Calu3 (cell line): ENCODE data around the gene TOPAZ1. TPM values are rescaled to one million over a fixed set of nuclear protein-coding genes. Genes with fewer than 3 reads are reported as not detected.

ENCODE experiments used
- BruUV-seq: library from RNA; stranded (reverse); fragments of 400-500 nt; replicated peaks from 2 replicates; lab custom pipeline; 2021; lab: Mats Ljungman, UMichigan
- CTCF ChIA-PET: fragments of 300-600 bp; sonication (Branson Sonifier 250); formaldehyde crosslinking; loops from one replicate; lab custom pipeline; 2022; ENCODE audit warnings: antibody characterized with exemption; lab: Charles Lee
- DNase-seq: peaks from one replicate; pipeline ENCODE4 v3.0.0; 2022
- H3K27ac Mint-ChIP-seq: one replicate; pipeline ENCODE4 v1.8.0; 2022; ENCODE audit warnings: mixed read lengths; ENCODE audit not compliant: unreplicated experiment
- H3K27me3 Mint-ChIP-seq: one replicate; pipeline ENCODE4 v1.8.0; 2022; ENCODE audit warnings: mixed read lengths; ENCODE audit not compliant: unreplicated experiment
- H3K36me3 Mint-ChIP-seq: one replicate; pipeline ENCODE4 v1.8.0; 2022; ENCODE audit warnings: mild to moderate bottlenecking, moderate library complexity, mixed read lengths; ENCODE audit not compliant: insufficient read depth, unreplicated experiment
- H3K4me1 Mint-ChIP-seq: one replicate; pipeline ENCODE4 v1.8.0; 2022; ENCODE audit warnings: mild to moderate bottlenecking, low read depth, mixed read lengths; ENCODE audit not compliant: unreplicated experiment
- H3K4me3 Mint-ChIP-seq: one replicate; pipeline ENCODE4 v1.8.0; 2022; ENCODE audit warnings: mild to moderate bottlenecking, low read depth, moderate library complexity, mixed read lengths; ENCODE audit not compliant: unreplicated experiment
- H3K9me3 Mint-ChIP-seq: one replicate; pipeline ENCODE4 v1.8.0; 2022; ENCODE audit warnings: low read depth, mixed read lengths; ENCODE audit not compliant: unreplicated experiment
- intact Hi-C: fragments of 100-400 bp; cut with micrococcal nuclease; formaldehyde crosslinking; loops from one replicate; pipeline ENCODE4 v1.10.0; 2022; ENCODE audit not compliant: unreplicated experiment
- total RNA-seq: library from RNA; stranded (reverse); gene quantifications from 2 replicates; pipeline ENCODE4 v1.2.3, GENCODE V29; 2022
- TF ChIP-seq, protein P1 (sequence below): fragments of 200-600 bp; IDR thresholded peaks from one replicate; pipeline ENCODE4 v1.8.0; 2022; ENCODE audit warnings: antibody characterized with exemption; ENCODE audit not compliant: unreplicated experiment

TOPAZ1 gene
- total RNA-seq, 1 experiment from 2014 or later = not detected

DNA sequence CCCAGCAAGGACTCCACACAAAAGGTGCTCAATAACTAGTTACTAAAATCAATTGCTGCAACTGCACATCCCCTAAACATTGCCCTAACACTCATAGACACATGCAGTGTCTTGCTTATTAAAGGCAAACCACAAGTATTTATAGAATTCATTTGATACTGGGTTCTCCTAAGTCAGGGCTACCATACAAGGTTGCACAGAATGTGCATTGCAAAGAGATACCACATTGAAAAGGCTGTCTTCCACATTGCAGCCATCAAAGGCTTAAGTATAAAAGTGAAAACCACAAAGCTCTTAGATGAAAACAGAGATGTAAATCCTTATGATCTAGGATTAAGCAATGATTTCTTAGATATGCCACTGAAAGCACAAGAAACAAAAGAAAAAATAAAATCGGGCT lies 33.6 kb upstream of the TOPAZ1 start:
- TF ChIP-seq, protein P1, sequence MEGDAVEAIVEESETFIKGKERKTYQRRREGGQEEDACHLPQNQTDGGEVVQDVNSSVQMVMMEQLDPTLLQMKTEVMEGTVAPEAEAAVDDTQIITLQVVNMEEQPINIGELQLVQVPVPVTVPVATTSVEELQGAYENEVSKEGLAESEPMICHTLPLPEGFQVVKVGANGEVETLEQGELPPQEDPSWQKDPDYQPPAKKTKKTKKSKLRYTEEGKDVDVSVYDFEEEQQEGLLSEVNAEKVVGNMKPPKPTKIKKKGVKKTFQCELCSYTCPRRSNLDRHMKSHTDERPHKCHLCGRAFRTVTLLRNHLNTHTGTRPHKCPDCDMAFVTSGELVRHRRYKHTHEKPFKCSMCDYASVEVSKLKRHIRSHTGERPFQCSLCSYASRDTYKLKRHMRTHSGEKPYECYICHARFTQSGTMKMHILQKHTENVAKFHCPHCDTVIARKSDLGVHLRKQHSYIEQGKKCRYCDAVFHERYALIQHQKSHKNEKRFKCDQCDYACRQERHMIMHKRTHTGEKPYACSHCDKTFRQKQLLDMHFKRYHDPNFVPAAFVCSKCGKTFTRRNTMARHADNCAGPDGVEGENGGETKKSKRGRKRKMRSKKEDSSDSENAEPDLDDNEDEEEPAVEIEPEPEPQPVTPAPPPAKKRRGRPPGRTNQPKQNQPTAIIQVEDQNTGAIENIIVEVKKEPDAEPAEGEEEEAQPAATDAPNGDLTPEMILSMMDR = no peak
- peaks cover 22% of the 10 kb centered on the region for H3K27me3 Mint-ChIP-seq
- no TSS peak for BruUV-seq
- no peaks in the 10 kb centered on the region for H3K36me3 Mint-ChIP-seq
- CTCF ChIA-PET = no interaction called here
- no peaks in the 10 kb centered on the region for H3K9me3 Mint-ChIP-seq
- H3K4me1 Mint-ChIP-seq = no peaks in the 10 kb centered on the region
- intact Hi-C loops = no loop called here
- DNase-seq = no peak
- H3K27ac Mint-ChIP-seq = no peak overlapping the region
- no peak overlapping the region for H3K4me3 Mint-ChIP-seq

DNA sequence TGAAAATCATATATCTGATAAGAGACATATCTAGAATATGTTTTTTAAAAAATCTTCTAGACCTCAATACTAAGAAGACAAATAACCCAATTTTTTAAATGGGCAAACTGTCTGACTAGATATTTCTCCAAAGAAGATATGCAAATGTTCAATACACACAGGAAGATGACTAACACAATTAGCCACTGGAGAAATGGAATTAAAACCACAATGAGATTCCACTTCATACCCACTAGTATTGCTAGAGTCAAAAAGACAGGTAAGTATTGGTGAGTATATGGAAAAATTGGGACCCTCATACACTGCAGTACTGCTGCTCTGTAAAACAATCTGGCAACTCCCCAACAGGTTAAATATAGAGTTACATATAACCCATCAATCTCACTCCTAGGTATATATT lies 33.1 kb upstream of the TOPAZ1 start:
- Mint-ChIP-seq H3K27ac (no peak overlapping the region), H3K9me3 (no peaks in the 10 kb centered on the region), H3K27me3 (peaks cover 27% of the 10 kb centered on the region), H3K4me3 (no peak overlapping the region), H3K4me1 (no peaks in the 10 kb centered on the region), H3K36me3 (no peaks in the 10 kb centered on the region)
- CTCF ChIA-PET = no interaction called here
- intact Hi-C loops = no loop called here
- DNase-seq = no peak
- TF ChIP-seq, protein P1 = no peak
- no TSS peak for BruUV-seq

DNA sequence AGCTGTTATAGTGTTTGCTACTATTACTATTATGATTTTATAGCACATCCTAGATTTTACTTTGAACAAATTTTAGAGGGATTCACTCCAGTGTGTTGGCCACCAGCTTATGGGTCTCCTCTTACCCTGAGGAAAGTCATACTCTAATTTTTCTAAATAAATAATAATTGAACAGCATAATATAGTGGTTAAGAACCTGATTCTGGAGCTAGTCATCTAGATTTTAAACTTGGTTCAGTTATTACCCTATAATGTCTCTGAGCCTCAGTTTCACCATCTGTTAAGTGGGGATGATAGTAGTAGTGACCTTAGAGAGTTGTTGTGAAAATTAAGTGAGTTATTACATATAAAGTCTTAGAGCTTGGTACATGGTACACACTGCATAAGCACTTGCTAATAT lies 30.7 kb upstream of the TOPAZ1 start:
- Mint-ChIP-seq H3K36me3 (no peaks in the 10 kb centered on the region), H3K4me3 (no peak overlapping the region), H3K9me3 (peaks cover 6% of the 10 kb centered on the region), H3K27me3 (peaks cover 27% of the 10 kb centered on the region), H3K4me1 (no peaks in the 10 kb centered on the region), H3K27ac (no peak overlapping the region)
- BruUV-seq = no TSS peak
- TF ChIP-seq, protein P1 = no peak
- CTCF ChIA-PET = interaction anchor here (0.6 kb wide), 2 partner anchors 213 to 1182 kb away, joined by 4 read pairs; no protein-coding TSS in a partner anchor
- intact Hi-C loops = no loop called here
- DNase-seq = no peak

DNA sequence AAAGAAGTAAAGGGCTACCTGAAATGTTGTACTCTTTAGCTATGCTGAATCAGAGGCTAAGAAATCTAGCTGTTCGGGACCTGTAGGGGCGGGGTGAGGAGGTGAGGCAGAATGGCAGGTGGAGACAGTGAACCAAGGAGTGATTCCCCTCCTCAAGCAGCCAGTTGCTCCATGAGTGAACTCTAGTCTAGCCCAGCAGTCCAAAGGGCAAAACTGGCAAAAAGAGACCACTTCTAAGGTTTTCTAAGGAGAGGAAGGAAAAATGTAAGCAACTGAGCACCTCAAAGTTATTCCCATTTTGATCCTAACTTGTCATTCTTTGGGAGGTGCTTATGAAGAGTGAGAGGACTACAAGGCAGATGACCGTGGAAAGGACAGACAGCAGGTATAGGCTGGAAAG lies 19.3 kb upstream of the TOPAZ1 start:
- CTCF ChIA-PET = interaction anchor here (0.7 kb wide), 1 partner anchor 16 kb away, joined by 3 read pairs; no protein-coding TSS in a partner anchor
- no TSS peak for BruUV-seq
- H3K4me1 Mint-ChIP-seq = no peaks in the 10 kb centered on the region
- intact Hi-C loops = no loop called here
- no peak overlapping the region for H3K4me3 Mint-ChIP-seq
- H3K9me3 Mint-ChIP-seq = no peaks in the 10 kb centered on the region
- TF ChIP-seq, protein P1 = no peak
- DNase-seq = no peak
- H3K36me3 Mint-ChIP-seq = no peaks in the 10 kb centered on the region
- peaks cover 23% of the 10 kb centered on the region for H3K27me3 Mint-ChIP-seq
- no peak overlapping the region for H3K27ac Mint-ChIP-seq
